GM13976 (cell line): ENCODE results near the gene DNAI2.

Source experiments
- DNase-seq: peaks from one replicate; pipeline ENCODE4 v3.0.0; 2012; ENCODE audit warnings: low spot score
- CTCF ChIP-seq: IDR thresholded peaks from 2 replicates; pipeline ENCODE4 v1.5.1; 2012; ENCODE audit warnings: borderline replicate concordance, mild to moderate bottlenecking; ENCODE audit not compliant: insufficient read depth; ENCODE audit errors: extremely low read depth, missing control alignments, control extremely low read depth
- in situ Hi-C: fragments of 300-500 bp; cut with MboI; formaldehyde crosslinking; loops from one replicate; pipeline ENCODE4 v1.12.0; 2022; ENCODE audit warnings: low sequenced_read_pairs, mixed read lengths, inconsistent platforms; ENCODE audit not compliant: unreplicated experiment

The DNAI2 gene

DNA sequence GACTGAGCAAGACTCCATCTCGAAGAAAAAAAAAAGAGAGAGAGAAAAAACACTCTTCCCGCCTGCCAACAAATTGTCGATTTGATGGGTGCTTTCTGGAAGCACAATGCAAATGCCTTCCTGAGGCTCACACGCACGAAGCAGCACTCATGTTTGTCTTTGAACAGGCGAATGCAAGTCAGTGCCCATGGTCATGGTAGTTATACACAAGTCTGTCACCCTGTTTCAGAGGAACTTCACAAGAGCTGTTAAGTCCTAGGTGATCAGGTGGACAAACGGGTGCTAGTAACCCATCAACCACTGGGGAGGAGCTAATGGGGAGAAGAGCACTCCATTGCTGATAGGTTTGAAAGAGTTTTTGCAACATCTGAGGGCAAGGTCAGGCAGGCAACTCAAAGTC lies 6.5 kb upstream of the DNAI2 start:
- in situ Hi-C loops = no loop called here
- no peak for TF ChIP-seq CTCF
- no peak for DNase-seq

- no peak for TF ChIP-seq CTCF
- in situ Hi-C loops = no loop called here
- no peak for DNase-seq
Measured at GRCh38 chr17:74267987-74268499, 6.0 kb upstream of the DNAI2 start.

DNA sequence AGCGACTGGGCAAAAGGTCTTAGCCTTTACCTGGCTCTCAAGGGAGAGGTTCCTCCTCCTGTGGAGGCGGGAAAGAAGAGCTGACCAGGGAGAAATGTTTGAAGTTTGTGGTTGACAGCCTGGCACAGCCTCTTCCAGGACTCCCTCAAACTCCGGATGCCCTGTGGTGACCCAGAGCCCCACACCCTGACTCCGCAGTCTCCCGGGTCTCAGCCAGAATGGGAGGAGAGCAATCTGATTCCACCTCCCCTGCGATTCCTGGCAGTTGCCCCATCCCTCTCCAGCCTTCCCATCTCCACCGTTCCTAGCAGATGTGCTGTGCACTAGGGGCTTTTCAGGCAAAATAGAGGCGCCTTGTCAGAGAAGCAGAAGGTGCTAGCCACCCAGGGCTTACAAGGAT lies 5.5 kb upstream of the DNAI2 start:
- DNase-seq = no peak
- no peak for TF ChIP-seq CTCF
- in situ Hi-C loops = no loop called here

- in situ Hi-C loops = no loop called here
- TF ChIP-seq CTCF = no peak
- DNase-seq = no peak
Measured at GRCh38 chr17:74270333-74270732, 3.7 kb upstream of the DNAI2 start.

- no peak for TF ChIP-seq CTCF
- no peak for DNase-seq
- in situ Hi-C loops = no loop called here
Measured at GRCh38 chr17:74271281-74271680, 2.8 kb upstream of the DNAI2 start.

DNA sequence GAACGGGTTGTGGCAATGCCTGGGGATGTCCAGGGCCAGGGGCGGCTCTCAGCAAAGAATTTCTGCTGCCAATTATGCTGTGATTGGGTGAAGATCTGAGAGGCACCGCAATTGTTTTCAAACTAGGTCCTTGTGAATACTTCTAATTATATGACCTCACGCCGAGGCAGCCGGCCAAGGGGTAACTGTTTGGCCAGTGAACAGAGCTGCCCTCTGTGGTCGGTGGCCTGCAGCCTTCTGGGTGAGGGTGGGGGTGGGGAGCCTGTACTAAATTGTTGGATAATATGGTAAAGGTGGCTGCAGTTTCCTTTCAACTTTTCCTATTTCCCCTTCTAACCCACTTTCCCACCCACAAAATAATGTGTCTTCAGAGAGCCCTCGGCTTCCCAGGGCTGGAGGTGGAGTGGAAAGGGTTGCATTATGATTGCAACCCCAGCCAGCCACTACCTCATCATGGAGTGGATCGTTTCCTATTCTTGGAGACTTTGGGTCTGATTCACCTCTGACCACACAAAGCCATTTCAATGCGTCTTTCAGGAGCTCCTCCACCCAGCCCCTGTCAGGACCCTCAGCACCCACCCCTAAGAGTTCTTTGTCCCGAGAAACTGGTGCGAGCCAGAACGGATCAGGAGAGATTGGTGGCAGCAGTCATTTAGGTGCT lies 2.0 kb upstream of the DNAI2 start:
- in situ Hi-C loops = no loop called here
- no peak for TF ChIP-seq CTCF
- no peak for DNase-seq

DNA sequence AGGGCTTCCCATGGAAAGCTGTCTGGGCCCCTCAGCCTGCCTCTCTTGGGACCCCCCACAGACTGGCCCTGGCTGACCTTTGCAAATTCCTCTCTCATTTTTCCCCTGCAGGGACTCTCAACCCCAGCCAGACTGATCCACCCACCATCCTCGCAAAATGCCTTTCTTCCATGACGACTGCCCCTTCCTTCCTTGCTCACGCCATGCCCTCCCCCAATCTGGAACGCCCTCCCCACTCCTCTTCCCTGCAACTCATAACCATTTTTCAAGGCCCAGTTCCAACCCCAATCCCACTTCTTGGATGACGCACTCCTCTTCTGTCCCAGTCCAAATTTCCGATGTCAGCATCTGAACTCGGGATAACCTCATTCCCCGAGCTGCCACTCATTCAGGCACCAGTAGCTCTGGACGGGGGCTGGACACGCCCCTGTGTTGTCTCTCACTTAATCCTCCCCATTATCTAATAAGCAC lies 1.3 kb upstream of the DNAI2 start:
- DNase-seq = no peak
- in situ Hi-C loops = no loop called here
- no peak for TF ChIP-seq CTCF
